ENCODE measurements around the gene RAD21L1.

RAD21L1 gene

DNA sequence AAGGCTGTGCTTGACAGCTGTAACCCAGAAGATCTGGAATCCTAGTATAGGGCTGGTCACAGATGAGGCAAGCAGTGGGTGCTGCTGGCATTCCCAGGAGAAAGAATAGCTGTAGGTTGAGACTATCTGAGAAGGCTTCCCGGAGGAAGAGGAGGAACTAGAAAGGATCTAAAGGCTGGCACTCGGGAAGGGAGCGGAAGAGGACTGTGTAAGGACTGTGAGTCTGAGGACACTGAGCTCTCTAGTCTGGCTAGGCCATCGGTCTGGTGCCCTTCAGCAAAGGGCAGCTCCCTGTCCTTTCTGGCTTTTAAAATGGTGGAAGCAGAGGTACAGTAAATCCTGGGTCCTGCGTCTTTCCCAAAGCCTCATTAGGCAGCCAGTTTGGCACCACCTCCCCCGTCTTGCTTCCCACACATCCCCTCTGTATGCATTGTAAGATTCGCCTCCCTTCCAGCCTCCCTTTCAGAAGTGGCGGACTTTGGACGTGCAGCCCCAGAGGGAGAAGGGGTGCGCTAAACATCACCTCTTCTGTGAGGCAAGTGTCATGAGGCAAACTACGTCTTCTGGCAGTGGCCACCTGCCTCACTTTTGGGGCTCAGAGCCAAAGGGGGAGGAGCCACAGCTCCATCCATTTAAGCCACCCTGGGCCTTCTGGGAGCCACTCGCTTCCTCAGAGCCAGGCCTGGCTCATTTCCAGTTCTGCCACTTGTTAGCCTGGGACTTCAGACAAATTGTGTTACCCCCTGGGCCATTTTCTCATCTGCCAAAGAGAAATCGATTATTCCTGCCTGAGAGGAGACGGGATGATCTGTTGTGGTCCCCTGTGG is 48.9 kb downstream of the RAD21L1 start:
- no peak for DNase-seq

DNA sequence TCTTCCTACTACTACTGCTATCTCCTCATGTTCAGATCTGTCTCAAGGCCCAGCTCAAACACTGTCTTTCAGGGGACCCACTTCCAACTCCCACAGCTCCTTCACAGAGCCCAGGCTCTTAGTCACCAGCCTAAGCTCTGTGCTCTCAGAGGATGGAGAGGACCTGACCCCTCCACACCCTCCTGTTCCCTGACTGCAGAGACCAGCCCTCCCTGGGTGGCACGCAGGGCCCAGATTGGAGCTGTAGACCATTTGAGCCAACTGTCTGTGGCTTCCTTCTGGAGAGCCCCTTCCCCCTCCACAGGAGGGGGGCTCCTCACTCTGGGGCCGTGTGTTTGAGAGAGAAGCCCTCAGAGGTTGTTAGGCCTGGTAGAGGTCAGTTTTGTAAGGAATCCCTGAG is 50.1 kb downstream of the RAD21L1 start:
- DNase-seq: no peak

DNA sequence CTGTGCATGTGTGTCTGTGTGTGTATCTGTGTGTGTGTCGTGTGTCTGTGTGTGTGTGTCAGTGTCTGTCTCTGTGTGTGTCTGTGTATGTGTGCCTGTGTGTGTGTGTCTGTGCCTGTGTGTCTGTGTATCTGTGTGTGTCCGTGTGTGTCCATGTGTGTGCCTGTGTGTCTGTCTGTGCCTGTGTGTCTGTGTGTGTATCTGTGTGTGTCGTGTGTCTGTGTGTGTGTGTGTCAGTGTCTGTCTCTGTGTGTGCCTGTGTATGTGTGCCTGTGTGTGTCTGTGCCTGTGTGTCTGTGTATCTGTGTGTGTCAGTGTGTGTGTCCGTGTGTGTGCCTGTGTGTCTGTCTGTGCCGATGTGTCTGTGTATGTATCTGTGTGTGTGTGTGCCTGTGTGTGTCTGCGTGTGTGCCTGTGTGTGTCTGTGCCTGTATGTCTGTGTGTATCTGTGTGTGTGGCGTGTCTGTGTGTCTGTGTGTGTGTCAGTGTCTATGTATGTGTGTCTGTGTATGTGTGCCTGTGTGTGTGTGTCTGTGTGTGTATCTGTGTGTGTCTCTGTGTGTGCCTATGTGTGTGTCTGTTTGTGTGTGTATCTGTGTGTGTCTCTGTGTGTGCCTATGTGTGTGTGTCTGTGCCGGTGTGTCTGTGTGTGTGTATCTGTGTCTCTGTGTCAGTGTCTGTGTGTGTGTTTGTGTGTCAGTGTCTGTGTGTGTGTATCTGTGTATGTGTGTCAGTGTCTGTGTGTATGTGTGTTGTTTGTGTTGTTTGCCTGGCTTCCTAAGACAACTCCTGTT is 51.9 kb downstream of the RAD21L1 start:
- no peak for DNase-seq

DNA sequence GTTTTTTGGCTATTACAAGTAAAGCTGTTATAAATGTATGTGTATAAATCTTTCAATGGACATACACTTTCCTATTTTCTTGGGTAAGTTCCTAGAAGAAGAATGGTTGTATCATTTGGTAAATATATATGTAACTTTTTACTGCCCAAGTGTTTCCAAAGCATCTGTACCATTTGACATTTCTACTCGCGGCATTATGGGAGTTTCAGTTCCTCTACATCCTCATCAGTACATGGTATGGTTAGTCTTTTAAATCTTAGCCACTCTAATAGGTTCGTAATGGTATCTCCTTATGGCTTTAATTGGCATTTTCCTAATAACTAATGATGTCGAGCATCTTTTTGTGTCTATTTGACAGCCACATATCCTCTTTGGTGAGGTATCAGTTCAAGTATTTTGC is 53.1 kb downstream of the RAD21L1 start:
- no peak for DNase-seq

DNA sequence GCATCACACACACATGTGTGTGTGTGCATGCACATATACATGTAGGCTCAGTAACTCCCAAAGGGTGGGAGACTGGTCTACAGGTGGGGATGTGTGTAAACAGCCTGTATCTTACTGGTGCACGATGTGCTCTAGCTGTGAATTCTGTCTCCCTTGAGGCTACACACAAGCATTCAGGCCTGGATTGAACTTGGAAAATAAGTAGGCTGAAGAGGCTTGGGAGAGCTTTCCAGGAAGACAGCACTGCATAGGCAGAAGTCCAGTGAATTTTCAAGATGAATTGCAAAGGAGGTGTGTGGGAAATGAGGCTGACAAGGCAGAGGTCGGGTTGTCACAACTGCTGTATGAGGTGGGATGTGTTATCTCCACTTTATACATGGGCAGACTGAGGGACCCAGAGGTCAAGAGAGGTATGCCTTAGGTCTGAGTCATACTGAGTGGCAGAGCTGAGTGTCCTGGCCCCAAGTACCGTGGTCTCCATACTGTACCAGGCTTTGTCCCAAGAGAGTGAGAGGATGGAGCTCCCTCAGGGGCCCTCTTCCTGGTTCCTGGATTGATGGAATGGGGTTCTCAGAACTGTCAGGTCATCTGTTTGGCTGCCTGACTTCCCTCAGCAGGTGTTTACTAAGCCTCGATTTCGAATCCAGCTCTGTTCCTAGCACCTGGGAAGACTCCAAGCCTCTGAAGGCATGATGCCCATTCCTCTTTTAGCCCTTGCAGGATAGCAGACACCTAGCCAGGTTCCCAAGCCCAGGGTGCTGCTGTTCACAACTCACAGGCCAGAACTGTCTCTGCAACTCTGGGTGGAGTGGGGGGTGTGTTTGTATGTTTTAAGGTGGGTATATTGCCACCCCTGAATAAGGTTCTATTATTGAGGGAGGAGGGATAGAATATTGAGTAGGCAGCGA is 54.6 kb downstream of the RAD21L1 start:
- no peak for DNase-seq

DNA sequence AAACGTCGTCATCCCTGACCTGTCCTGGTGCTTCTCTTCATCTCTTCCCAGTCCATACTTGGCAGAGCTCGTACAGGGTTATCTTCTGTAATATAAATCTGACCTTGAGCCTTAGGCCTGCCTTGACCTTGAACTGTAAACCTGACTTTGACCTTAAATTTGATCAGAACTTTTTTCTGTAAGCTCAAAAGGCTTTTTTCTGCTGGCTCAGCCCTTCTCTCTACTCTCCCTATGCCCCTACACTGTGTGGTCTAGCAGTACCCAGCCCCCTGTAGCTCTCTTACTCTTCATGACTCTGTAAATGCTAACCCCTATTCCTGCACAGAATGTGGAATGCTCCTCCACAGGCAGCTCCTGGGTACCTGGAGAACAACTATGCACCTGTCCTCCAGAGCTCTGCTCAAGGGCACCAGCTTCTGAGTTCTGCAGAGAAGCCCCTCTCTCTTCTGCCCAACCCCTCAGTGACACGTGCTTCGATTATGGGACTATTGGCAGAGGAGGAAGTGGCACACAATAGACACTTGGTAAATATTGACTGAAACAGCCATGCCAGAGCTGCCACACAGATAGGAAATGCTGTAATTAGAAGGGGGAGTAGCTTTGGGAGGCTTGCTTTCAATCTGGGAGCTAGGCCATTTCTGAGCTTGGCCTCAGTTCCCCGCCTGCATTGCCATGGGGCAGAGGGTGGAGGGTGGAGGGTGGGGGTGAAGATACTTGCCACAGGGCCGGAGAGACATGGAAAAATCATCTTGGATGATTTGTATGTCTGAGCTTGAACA is 55.6 kb downstream of the RAD21L1 start:
- no peak for DNase-seq

DNA sequence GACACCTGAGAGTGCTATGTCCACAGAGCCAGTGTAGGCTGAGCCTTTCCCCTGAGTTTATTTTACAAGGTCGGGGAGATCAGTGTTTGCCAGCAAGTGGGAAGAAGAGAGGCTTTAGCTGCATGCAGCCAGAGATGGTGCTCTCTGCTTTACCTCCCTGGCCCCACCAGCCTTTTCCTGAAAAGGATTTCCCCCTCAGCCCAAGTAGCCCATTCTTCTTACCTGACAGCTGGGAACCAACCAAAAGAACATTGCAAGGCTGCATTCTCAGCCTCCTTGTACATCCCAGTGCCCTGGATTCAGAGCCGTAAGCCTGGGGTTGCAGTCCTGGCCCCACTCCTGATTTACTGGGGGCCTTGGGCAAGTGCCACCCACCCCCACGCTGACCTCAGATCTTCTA is 57.1 kb downstream of the RAD21L1 start:
- no peak for DNase-seq

DNA sequence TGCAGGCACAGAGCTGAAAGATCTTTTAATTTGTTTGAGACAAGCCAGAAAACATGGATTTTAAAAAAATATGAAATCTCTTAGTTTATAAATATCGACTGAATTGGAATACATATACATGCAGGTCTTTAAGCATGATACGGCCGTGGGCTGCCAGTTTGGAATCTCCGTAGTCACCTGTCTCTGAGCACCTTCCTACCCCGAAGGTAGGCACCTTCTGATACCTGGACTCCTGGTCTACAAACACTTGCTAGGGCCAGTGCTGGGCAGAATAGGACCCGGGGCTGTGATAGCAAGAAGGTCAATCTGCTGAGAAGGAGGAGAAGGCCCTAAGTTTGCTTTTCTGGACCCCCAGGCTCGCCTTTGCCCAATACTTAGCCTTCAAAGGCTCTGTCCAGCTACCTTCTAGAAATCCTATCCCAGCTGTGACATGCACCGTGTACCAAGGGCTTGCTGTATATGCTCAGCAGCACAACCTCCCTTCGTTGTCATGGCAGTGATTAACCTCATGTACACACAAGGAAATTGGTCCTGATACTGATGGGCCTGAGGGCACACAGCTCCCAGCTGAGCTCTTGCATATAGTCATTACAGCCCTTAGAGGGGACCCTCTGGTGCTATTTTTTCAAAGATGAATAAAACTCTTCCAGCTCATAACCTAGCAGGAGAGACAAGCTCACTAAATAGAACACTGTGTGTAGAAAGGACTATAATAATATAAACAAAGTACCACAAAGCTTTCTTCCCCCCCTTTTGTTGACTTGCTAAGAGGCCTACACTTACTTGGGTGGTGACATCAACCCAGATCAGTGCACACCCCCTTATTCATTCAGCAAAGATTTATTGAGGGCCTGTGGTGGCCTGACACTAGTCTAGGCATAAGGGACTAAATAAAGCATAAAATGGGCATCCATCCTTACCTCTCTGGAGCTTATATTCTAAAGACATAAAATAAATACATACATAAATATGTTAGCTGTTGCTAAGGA is 58.0 kb downstream of the RAD21L1 start:
- DNase-seq: no peak

DNA sequence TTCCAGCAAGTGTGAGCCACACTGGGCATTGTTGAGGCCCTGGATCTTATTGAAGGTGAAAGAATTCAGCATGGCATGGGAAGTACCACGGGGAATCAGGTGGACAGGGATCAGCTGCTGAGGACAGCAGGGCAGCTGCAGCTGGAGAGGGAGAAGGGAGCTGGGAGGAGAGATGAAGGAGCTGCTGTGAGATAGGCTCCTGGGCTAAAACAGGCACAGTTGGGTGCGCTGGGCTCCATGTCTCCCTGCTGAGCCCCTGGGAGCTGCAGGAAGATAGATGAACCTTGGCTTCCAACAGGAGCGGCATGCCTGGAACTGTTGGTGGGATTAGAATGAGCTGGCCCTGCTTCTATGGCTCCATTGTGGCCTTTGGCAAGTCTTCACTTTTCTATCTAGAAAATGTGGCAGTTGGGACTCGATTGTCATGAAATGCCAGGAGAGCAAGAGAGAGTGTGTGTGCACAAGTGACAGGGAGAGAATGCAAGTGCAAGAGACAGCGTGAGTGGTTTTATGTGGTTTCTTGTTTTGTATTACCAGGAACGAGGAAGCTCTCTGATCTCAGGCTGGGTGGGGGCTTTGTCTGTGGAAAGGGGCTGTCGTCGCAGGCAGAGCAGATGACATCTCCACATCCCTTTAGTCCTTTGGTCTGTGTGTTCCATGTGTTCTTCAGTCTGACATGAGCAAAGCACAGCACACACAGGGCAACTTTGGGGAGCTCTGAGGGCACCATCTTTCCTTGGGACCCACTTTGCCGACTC is 60.6 kb downstream of the RAD21L1 start:
- DNase-seq: peak; percentile 48 to 75

DNA sequence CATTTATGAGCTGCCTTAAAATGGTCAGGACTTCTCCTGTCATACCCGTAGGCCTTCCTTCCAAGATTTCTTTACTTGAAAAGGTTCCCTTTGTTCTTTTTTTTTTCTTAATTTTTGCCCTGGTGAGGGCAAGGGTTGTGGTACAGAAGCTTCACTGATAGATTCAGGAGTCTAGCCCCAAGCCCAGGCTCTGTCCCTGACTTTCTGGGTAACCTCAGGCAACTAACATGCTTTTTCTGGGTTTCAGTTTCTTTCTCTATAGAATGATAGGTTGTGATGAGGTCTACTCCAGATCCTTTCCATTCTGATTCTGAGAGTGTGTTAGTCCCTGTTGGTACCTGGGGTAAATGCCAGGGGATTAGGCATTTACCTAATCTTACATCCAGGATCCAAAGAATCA is 61.5 kb downstream of the RAD21L1 start:
- DNase-seq: peak in 1 of 2 donors; percentile 15

DNA sequence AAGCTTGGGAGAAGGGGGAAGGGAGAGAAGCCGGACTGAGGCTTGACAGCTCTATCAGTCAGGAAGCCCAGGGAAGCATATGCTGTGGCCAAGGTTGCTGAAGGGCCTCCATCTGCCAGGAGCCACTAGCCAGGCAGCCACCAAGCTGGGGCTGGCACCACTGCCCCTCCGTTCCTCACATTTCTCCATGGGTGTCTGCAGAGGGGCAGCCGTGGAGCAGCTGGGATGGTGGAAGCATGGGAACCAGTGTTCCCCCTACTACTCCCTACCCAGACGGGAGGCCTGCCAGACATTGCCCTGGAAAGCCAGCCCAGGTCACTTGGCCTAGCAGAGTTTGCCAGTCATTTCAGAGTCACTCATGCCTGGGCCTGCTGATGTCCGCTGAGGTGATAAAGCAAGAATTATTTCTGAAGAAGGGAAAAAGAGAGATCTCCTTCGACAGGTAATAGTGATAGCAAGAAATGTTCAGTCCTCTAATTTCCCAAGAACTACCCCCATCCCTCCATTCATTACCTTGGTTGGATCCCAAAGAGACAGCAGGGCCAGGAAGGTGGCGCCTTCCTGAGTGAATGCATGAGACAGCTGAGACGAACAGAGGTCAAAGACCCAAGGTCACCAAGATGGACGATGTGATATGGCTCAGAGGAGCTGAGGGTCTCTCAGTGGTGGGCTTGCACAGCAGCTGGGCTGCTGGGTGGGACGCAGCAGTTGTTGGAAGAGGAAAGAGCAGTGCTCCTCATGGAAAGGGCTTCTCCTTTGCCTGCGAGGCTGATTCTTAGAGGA is 62.1 kb downstream of the RAD21L1 start:
- no peak for DNase-seq

DNA sequence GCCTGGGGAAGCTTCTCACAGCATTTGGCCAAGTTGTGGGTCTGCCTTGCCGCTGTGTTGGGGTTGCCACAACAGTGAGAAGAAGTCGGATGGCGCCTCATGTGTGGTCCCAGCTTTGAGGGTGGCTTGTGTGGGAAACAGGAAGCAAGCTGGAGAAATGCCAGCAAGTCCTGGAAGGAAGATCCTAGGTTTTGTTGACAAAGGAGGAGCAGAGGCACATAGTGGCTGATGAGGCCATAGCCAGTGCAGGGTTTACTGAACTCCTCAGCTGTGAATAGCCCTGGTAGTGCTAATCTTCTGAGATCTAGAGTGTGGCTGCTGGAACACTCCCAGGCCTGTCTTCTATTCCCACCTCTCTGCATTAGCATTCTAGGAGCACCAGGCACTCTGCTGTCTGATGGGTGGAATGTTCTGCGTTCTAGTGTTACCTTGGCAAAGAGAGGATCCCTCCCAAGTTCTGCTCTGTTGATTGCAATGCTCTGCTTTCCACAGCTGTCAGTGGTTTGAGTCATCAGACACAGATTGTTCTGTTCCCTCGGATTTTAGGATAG is 65.4 kb downstream of the RAD21L1 start:
- no peak for DNase-seq

DNA sequence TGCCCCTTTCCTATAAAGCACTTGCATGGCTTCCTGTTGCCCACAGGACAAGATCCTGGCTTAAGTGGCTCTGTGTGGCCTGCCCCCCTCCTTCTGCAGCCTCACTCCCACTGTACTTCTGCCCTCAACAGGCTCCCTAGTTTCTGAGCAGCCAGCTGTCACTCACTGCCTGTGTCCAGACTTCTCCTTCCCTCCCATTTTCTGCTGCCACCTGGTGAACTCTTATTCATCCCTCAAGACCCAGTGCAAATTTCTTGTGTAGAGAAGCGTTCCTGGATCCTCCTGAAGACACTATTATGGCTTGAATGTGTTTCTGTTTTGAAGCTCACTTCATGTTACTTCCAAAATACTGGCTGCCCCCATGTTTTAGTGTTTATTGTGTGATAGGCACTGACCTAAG is 66.8 kb downstream of the RAD21L1 start:
- DNase-seq: no peak

DNA sequence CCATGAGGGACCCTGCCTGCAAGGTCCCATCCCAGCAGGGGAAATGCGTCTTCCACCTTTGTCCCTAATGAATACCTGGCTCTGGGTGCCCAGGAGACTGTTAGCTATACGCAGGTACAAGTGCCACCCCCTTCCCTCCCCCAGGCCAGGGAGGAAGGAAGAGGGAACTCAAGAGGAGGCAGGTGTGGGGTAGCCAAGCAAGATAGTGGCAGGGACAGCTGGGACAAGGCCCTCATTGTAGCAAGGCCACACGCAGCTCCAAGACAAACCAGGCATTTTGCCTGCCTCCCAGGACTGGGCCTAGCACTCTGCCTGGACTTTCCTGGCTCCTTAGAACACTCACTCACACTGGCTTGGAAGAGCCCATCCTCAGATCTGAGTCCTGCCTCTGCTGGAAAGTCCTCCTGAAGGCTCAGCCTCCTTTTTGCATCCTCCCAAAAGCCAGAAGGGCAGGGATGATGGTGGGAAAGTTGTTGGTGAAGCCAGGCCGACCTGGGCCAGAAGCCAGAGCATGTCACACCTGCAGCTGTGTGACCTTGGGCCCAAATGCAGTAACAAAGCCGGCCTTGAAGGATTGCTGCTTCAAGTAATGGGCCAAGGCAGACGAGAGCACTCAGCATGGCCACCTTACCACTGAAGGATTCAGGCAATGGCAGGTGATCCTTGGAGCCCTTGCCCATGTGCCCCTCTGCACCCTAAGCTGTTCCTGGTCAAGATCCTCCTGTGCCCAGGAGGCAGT is 68.0 kb downstream of the RAD21L1 start:
- no peak for DNase-seq

DNA sequence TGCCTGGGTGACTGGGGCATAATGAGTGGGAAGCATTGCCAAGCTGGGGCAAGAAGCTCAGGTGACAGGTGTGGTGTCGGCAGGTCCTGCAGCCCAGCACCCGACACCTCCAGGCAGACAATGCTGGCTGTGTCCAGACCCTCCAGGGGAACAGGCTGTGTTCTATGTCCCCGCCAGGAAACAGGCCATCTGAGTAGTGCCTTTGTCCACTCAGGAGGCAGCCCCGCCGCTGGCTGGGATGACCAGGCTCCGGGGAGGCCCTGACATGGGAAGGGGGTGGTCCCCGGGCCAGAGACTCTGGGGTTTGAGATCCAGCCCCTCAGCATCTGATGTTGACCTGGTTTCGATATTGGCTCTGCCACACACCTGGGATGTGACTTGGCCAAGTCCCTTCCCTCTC is 68.7 kb downstream of the RAD21L1 start:
- DNase-seq: no peak

DNA sequence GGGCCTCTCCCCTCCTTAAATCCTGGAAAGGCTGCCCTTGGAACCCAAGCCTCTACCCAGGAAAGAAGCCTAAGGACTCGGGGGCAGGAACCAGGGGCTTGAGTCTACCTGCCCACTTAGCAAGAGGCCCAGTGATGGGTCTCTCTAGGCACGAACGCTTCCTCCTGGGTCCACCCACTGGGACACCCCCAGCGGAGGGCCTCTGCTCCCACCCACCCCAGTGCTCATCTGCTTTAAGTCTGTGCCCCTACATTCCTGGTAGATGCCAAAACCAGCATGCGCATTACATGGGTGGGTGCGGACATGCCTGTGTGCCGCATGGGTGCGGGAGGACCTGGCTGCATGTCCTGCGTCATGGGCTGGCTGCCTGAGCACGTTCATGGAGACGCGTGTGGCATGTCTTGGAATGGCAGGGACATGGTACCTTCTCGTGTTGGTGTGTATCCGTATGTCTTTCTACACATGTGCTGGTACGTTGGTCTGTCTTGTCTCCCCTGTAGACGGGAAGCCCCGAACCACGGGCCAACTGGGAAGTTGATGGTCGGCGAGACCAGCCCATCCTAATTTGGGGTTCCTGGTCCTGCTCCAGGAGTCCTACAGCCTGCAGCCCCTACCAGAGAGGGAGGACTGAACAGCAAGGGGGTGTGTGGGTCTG is 69.6 kb downstream of the RAD21L1 start:
- DNase-seq: no peak

DNA sequence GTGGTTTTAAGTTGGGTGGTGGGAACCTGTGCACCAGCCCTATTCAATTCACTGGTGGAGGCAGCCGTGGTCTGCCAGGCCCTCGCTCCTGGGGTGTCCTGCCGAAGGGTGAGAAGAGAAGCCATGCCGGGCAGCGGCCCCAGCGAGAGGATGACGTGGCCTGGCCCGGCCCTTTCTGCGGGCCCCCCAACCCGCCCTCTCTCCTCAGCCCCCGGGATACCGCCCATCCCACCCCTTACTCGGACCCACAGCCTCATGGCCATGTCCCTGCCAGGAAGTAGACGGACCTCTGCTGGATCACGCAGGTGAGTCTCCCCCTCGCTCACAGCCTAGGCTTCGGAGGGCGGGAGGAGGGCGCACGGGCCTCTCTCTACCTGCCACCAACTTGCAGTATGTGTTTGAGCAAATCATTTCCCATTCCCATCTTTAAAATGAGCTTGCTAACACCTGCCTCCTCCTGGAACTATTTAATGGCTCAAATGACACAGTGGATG is 70.3 kb downstream of the RAD21L1 start:
- no peak for DNase-seq

DNA sequence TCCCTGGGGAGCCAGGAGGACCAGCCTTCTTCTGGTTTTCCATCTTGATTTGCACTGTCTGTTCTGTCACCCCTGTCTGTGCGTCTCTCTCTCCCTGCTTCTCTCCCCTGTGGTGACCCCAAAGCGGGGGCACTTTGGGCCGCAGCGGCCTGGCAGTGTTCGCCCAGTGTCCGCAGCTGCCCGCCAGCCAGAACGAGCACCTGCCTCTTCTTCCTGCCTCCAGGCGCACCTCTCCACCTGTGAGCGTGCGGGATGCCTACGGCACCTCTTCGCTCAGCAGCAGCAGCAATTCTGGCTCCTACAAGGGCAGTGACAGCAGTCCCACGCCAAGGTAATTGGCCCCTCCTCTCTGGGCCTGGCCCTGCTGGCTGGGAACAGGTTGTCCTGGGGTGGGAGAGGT is 71.1 kb downstream of the RAD21L1 start:
- DNase-seq: no peak

Measured in CD4-positive, alpha-beta T cell treated with Interleukin-4 for 1 hour (primary cell).